ENCODE data around the gene BBS10.

BBS10 gene

GRCh38 chr12:76356071-76356470 is 7.9 kb upstream of the BBS10 start:
- no peak for TF ChIP-seq EZH2phosphoT487 (IDR thresholded peaks at IDR 0.05; ENCODE audit: borderline replicate concordance, low read length)
- TF ChIP-seq CTCF (IDR thresholded peaks at IDR 0.05; ENCODE audit: low read depth, low read length, poor library complexity, severe bottlenecking) = no peak
- peaks cover 5% of the 10 kb centered on the region; the same call in 1 of the 2 replicates for H3K36me3 ChIP-seq (ENCODE audit: control insufficient read depth, low read length)

DNA sequence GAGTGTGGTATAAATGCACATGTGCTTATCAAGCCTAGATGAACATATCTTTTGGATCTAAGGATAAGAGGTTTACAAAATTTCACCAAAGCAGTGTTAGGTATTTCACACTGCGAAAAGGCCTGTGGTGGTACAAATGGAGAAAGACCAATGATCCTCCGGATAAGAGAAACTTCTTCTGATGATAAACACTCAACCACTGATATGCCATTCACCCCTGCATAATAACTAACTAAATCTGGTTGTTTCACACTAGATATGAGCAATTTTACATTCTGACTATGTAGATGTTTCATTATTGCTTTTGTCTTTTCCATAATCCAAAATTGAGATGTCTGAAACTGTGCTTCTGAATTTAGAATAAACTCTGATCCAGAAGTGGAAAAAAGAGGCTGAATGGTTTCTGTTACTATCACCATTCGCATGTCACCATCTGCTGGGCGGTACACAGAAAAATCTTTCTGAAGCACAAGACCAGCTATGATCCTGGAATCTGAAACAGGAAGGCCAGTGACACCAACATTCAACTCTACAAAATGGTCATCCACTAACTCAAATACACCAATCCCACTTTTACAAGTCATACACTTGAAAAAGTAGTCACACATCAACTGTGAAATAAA is 1.3 kb downstream of the BBS10 start:
- H3K27ac ChIP-seq (ENCODE audit: low read depth, low read length) = no peak overlapping the region
- peak overlapping the region; percentile 83 for H3K4me3 ChIP-seq (ENCODE audit: low read length)
- no peaks in the 10 kb centered on the region; the same call in 1 of the 2 replicates for H3F3A ChIP-seq (ENCODE audit: control insufficient read depth, insufficient read depth)
- H4K20me1 ChIP-seq (ENCODE audit: control insufficient read depth, insufficient read depth, low read depth, low read length) = no peaks in the 10 kb centered on the region
- H3K9me2 ChIP-seq (replicated peaks; ENCODE audit: control insufficient read depth, low read length) = no peaks in the 10 kb centered on the region
- H3K36me3 ChIP-seq (ENCODE audit: control insufficient read depth, low read length) = peaks cover 5% of the 10 kb centered on the region; the same call in 1 of the 2 replicates
- H3K79me2 ChIP-seq (ENCODE audit: control insufficient read depth, low read length) = peaks cover 14% of the 10 kb centered on the region
- no peaks in the 10 kb centered on the region for H3K9me3 ChIP-seq (ENCODE audit: control insufficient read depth, insufficient read depth, low read length)
- H3K27me3 ChIP-seq (ENCODE audit: control insufficient read depth, low read length) = no peaks in the 10 kb centered on the region
- H3K4me2 ChIP-seq (ENCODE audit: low read length) = peak overlapping the region; percentile 85
- H3K4me1 ChIP-seq (ENCODE audit: control insufficient read depth, low read length) = peaks cover 19% of the 10 kb centered on the region
- TF ChIP-seq CTCF (IDR thresholded peaks at IDR 0.05; ENCODE audit: low read depth, low read length, poor library complexity, severe bottlenecking) = peak; percentile 44
- TF ChIP-seq EZH2phosphoT487 (IDR thresholded peaks at IDR 0.05; ENCODE audit: borderline replicate concordance, low read length) = no peak

More at GRCh38 chr12:76356071-76356470, 7.9 kb upstream of the BBS10 start:
- H3K4me2 ChIP-seq (ENCODE audit: low read length) = no peak overlapping the region
- H3K4me3 ChIP-seq (ENCODE audit: low read length) = no peak overlapping the region
- no peaks in the 10 kb centered on the region for H3K27me3 ChIP-seq (ENCODE audit: control insufficient read depth, low read length)
- H4K20me1 ChIP-seq (ENCODE audit: control insufficient read depth, insufficient read depth, low read depth, low read length) = no peaks in the 10 kb centered on the region
- no peaks in the 10 kb centered on the region for H3K79me2 ChIP-seq (ENCODE audit: control insufficient read depth, low read length)
- no peaks in the 10 kb centered on the region for H3K4me1 ChIP-seq (ENCODE audit: control insufficient read depth, low read length)
- H3K27ac ChIP-seq (ENCODE audit: low read depth, low read length) = no peak overlapping the region
- no peaks in the 10 kb centered on the region for H3K9me3 ChIP-seq (ENCODE audit: control insufficient read depth, insufficient read depth, low read length)
- H3K9me2 ChIP-seq (replicated peaks; ENCODE audit: control insufficient read depth, low read length) = no peaks in the 10 kb centered on the region
- H3F3A ChIP-seq (ENCODE audit: control insufficient read depth, insufficient read depth) = no peaks in the 10 kb centered on the region

DNA sequence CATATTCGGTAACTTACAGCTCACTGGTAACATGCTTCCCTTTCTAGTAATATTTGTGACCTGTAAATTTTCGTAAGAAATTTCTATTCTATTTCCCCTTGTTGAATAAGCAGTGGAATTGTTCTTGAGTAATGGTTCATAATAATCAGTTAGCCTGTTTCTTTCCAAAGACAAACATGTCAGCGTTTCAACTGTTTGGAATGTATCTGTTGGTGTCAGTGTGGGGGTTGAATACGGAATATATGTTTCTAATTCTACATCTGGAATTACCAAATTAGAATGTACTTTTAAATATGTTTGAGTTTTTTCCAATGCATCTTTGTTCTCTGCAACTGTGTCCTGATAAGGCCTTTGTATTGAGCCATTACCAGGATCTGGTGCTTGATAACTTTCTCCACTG is 2.0 kb downstream of the BBS10 start:
- Histone ChIP-seq H3K27me3 (ENCODE audit: control insufficient read depth, low read length) (no peaks in the 10 kb centered on the region), H3K4me2 (ENCODE audit: low read length) (no peak overlapping the region), H3F3A (ENCODE audit: control insufficient read depth, insufficient read depth) (no peaks in the 10 kb centered on the region; the same call in 1 of the 2 replicates), H3K9me3 (ENCODE audit: control insufficient read depth, insufficient read depth, low read length) (no peaks in the 10 kb centered on the region), H3K4me1 (ENCODE audit: control insufficient read depth, low read length) (peaks cover 19% of the 10 kb centered on the region), H3K79me2 (ENCODE audit: control insufficient read depth, low read length) (peaks cover 14% of the 10 kb centered on the region), H3K9me2 (replicated peaks; ENCODE audit: control insufficient read depth, low read length) (no peaks in the 10 kb centered on the region), H3K27ac (ENCODE audit: low read depth, low read length) (no peak overlapping the region), H3K36me3 (ENCODE audit: control insufficient read depth, low read length) (peaks cover 5% of the 10 kb centered on the region; the same call in 1 of the 2 replicates), H4K20me1 (ENCODE audit: control insufficient read depth, insufficient read depth, low read depth, low read length) (no peaks in the 10 kb centered on the region), H3K4me3 (ENCODE audit: low read length) (no peak overlapping the region)
- no peak for TF ChIP-seq EZH2phosphoT487 (IDR thresholded peaks at IDR 0.05; ENCODE audit: borderline replicate concordance, low read length)
- no peak for TF ChIP-seq CTCF (IDR thresholded peaks at IDR 0.05; ENCODE audit: low read depth, low read length, poor library complexity, severe bottlenecking)

Data from DOHH2 (cell line).